Aorta (tissue), 5 donors: ENCODE measurements around the gene SPTBN1. TPM values are rescaled to one million over a fixed set of nuclear protein-coding genes. Genes with fewer than 3 reads are reported as not detected.

ENCODE experiments used
- ATAC-seq: fragments of 200-7000 bp; cut with Tn5 transposase; one replicate; pipeline ENCODE4 v1.9.1; 2022; ENCODE audit warnings: moderate library complexity; ENCODE audit not compliant: low FRiP score
- DNase-seq, 2 donors: peaks; one replicate each; pipeline ENCODE4 v3.0.0-alpha.2; 2020
- H3K27ac ChIP-seq, 2 donors: one replicate each; pipeline ENCODE4 v1.5.1; 2013; ENCODE audit warnings: low read length in 2 of 2, mild to moderate bottlenecking in 2 of 2, moderate library complexity in 2 of 2, control low read depth in 1 of 2, inconsistent platforms in 1 of 2, low read depth in 1 of 2
- H3K27me3 ChIP-seq, 2 donors: one replicate each; pipeline ENCODE4 v1.6.1; 2013; ENCODE audit warnings: control low read depth in 1 of 2, low read length in 1 of 2, mild to moderate bottlenecking in 1 of 2, moderate library complexity in 1 of 2; ENCODE audit not compliant: insufficient read depth in 2 of 2, control insufficient read depth in 1 of 2
- H3K36me3 ChIP-seq, 2 donors: one replicate each; pipeline ENCODE4 v1.6.1; 2013; ENCODE audit warnings: control low read depth in 1 of 2, low read length in 1 of 2, mild to moderate bottlenecking in 1 of 2; ENCODE audit not compliant: insufficient read depth in 2 of 2, control insufficient read depth in 1 of 2
- H3K4me1 ChIP-seq, 2 donors: one replicate each; pipeline ENCODE4 v1.6.1; 2013; ENCODE audit warnings: low read length in 2 of 2, control low read depth in 1 of 2, mild to moderate bottlenecking in 1 of 2, moderate library complexity in 1 of 2; ENCODE audit not compliant: insufficient read depth in 2 of 2, control insufficient read depth in 1 of 2
- H3K4me3 ChIP-seq, 2 donors: one replicate each; pipeline ENCODE4 v1.5.1; 2013; ENCODE audit warnings: low read length in 2 of 2, control low read depth in 1 of 2, mild to moderate bottlenecking in 1 of 2
- H3K9me3 ChIP-seq: one replicate; pipeline ENCODE4 v1.6.1; 2013; ENCODE audit warnings: mild to moderate bottlenecking, low read length; ENCODE audit not compliant: control insufficient read depth
- WGBS, 2 donors: extraction: QIAGEN DNeasy Blood & Tissue Kit; methylation state at CpG; one replicate each; pipeline ENCODE4 v1.1.7; 2013; 5-methylcytosine and 5-hydroxymethylcytosine counted together
- intact Hi-C, 2 donors: fragments of 100-400 bp; cut with DNase I; formaldehyde crosslinking; loops; one replicate each; pipeline versions ENCODE4 v1.14.2 to v1.15.0; 2022
- polyA plus RNA-seq, 2 donors: library from polyadenylated mRNA; stranded (reverse); fragments of 200-250 nt; gene quantifications; one replicate each; pipeline ENCODE4 v1.2.3, GENCODE V29; 2013
- total RNA-seq, 2 donors: library from RNA; stranded (reverse); fragmentation: NEBNext Ultra II Directional; extraction: Animal tissue kit (Norgen Biotek cat#: 25700); gene quantifications; one replicate each; pipeline ENCODE4 v1.2.1, GENCODE V29; 2021
- donor health status: healthy with polysubstance abuse.
- donor health status: Bipolar disorder and iron deficiency.
- donor health status: DM: no; HTN: no; CAD: no.
- donor health status: DM: no; HTN: no; CAD: no.
- donor health status: DM: yes; HTN: yes; CAD: no.

SPTBN1 gene
- total and polyA plus RNA-seq, 4 donors, result 84.9 to 540 (median 218) TPM

DNA sequence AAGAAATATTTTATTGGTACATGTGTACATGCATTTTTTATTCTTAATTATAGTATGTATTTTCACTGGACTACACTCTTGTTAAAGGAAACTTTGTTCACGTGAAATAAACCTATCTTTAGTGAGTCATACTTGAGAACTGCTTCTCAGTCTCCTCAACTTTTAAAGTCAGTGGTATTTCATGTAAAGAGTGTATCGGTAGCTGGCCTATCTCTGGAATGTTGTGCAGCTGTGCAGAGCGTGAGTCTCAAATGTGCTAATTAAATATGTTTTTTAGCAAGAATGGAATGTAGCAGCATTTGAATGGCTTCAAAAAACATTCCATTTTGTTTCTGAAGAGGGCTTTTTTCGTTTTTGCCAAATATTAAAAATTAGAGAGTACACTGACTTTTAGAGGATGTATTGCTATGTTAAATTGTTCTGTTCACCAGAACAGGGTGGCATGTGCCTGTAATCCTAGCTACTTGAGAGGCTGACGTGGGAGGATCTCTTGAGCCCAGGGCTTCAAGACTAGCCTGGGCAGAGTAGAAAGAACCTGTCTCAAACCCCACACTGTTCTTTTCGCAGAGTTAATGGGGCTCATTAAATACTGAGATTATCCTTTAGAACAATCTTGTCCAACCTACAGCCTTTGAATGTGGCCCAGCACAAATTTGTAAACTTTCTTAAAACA, 14.3 kb downstream of the SPTBN1 start:
- WGBS, 2 donors, result 30 to 32% methylated on average over 6 of the region's 6 CpGs
- no peak for DNase-seq

GRCh38 chr2:54471221-54471711, 15.1 kb downstream of the SPTBN1 start:
- H3K36me3 ChIP-seq, result no peaks in the 10 kb centered on the region
- no peaks in the 10 kb centered on the region for H3K27me3 ChIP-seq
- WGBS, 2 donors, result 5 to 9% methylated on average over 1 of the region's 1 CpG
- intact Hi-C loops, result no loop called here
- no peaks in the 10 kb centered on the region for H3K9me3 ChIP-seq
- DNase-seq, result no peak
- peaks cover 0 to 9% of the 10 kb centered on the region in 2 donors for H3K4me1 ChIP-seq
- no peak for ATAC-seq
- no peak overlapping the region for H3K4me3 ChIP-seq
- H3K27ac ChIP-seq, result peak overlapping the region in 1 of 2 donors; percentile 63

More for the DNA sequence above, 14.3 kb downstream of the SPTBN1 start:
- ATAC-seq, result no peak
- Histone ChIP-seq H3K27ac (peak overlapping the region in 1 of 2 donors; percentile 21), H3K4me1 (peaks cover 0 to 9% of the 10 kb centered on the region in 2 donors), H3K27me3 (no peaks in the 10 kb centered on the region), H3K4me3 (no peak overlapping the region), H3K36me3 (no peaks in the 10 kb centered on the region), H3K9me3 (no peaks in the 10 kb centered on the region)
- intact Hi-C loops, result no loop called here

DNA sequence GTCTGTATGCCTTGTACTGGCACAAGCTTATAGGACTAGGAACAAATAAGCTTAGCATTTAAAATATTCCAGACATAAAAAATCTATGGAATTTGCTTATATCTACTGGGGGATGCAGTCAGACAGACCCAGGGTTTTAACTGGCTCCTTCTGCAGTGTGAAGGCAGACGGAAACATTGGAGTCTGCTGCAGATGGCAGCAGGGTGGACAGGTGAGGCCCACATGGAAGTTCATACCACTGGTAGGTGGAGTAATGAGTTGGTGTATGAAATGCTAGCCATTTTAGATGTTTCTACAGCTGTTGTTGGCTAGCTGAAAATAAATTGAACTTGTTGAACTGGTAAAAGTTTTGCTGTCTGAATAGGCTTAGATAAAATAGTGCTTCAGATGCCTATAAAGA, 17.7 kb downstream of the SPTBN1 start:
- peaks cover 0 to 9% of the 10 kb centered on the region in 2 donors for H3K4me1 ChIP-seq
- no peak overlapping the region for H3K4me3 ChIP-seq
- H3K27ac ChIP-seq, result peak overlapping the region in 1 of 2 donors; percentile 38
- WGBS, 2 donors, result 68 to 69% methylated on average over 1 of the region's 1 CpG
- H3K27me3 ChIP-seq, result no peaks in the 10 kb centered on the region
- ATAC-seq (no peak), DNase-seq (no peak)
- intact Hi-C loops, result no loop called here
- H3K36me3 ChIP-seq, result no peaks in the 10 kb centered on the region
- no peaks in the 10 kb centered on the region for H3K9me3 ChIP-seq

- H3K4me1 ChIP-seq, result peaks cover 0 to 5% of the 10 kb centered on the region in 2 donors
- H3K36me3 ChIP-seq, result no peaks in the 10 kb centered on the region
- H3K4me3 ChIP-seq, result no peak overlapping the region
- 56 to 63% methylated on average over 3 of the region's 3 CpGs for WGBS, 2 donors
- intact Hi-C loops, result no loop called here
- no peaks in the 10 kb centered on the region for H3K9me3 ChIP-seq
- ATAC-seq (no peak), DNase-seq (no peak)
- H3K27me3 ChIP-seq, result no peaks in the 10 kb centered on the region
- no peak overlapping the region for H3K27ac ChIP-seq
These were observed 19.2 kb downstream of the SPTBN1 start for GRCh38 chr2:54475285-54475684.

- no peaks in the 10 kb centered on the region for H3K27me3 ChIP-seq
- H3K36me3 ChIP-seq, result no peaks in the 10 kb centered on the region
- no peaks in the 10 kb centered on the region for H3K9me3 ChIP-seq
- peaks cover 0 to 2% of the 10 kb centered on the region in 2 donors for H3K4me1 ChIP-seq
- ATAC-seq, result no peak
- no peak overlapping the region for H3K4me3 ChIP-seq
- no peak overlapping the region for H3K27ac ChIP-seq
- intact Hi-C loops, result no loop called here
- 78 to 97% methylated on average over 5 of the region's 5 CpGs for WGBS, 2 donors
- no peak for DNase-seq
These were observed 19.8 kb downstream of the SPTBN1 start for GRCh38 chr2:54475919-54476318.

- WGBS, 2 donors, result 15 to 25% methylated on average over 2 of the region's 2 CpGs
- no peak overlapping the region for H3K27ac ChIP-seq
- DNase-seq (no peak), ATAC-seq (no peak)
- intact Hi-C loops, result no loop called here
- peaks cover 0 to 2% of the 10 kb centered on the region in 2 donors for H3K4me1 ChIP-seq
- H3K27me3 ChIP-seq, result no peaks in the 10 kb centered on the region
- no peaks in the 10 kb centered on the region for H3K9me3 ChIP-seq
- no peaks in the 10 kb centered on the region for H3K36me3 ChIP-seq
- H3K4me3 ChIP-seq, result no peak overlapping the region
These were observed 20.7 kb downstream of the SPTBN1 start for GRCh38 chr2:54476852-54477251.

- Histone ChIP-seq H3K36me3 (no peaks in the 10 kb centered on the region), H3K27ac (no peak overlapping the region)
- intact Hi-C loops, result no loop called here
These were observed 21.8 kb downstream of the SPTBN1 start for GRCh38 chr2:54477896-54478295.

DNA sequence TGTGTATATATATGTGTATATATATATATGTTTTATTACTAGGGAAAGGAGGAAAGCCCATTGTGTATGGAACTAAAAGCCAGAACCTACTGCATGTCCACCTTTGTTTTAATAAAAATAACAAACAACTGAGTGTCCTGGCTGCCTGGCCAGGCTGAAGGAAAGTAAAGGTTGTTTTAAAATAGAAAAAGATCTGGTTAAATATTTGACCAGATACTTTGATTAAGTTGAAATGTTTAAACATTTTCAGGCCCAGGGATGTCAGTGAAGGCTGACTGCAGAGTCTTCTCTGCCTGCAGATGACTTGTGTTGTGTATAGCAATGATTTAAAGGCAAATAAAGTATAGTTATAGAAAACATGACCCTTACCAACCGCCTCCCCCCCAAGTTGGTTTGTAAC, 22.8 kb downstream of the SPTBN1 start:
- intact Hi-C loops, result no loop called here
- H3K27me3 ChIP-seq, result no peaks in the 10 kb centered on the region
- 93 to 96% methylated on average over 1 of the region's 1 CpG for WGBS, 2 donors
- H3K4me3 ChIP-seq, result no peak overlapping the region
- DNase-seq (no peak), ATAC-seq (no peak)
- no peak overlapping the region for H3K27ac ChIP-seq
- peaks cover 0 to 4% of the 10 kb centered on the region in 2 donors for H3K4me1 ChIP-seq
- H3K36me3 ChIP-seq, result no peaks in the 10 kb centered on the region
- no peaks in the 10 kb centered on the region for H3K9me3 ChIP-seq

More at GRCh38 chr2:54477896-54478295, 21.8 kb downstream of the SPTBN1 start:
- Histone ChIP-seq H3K27me3 (no peaks in the 10 kb centered on the region), H3K4me3 (no peak overlapping the region), H3K4me1 (no peaks in the 10 kb centered on the region), H3K9me3 (no peaks in the 10 kb centered on the region)
- DNase-seq (no peak), ATAC-seq (no peak)
- 93% methylated on average over 4 of the region's 4 CpGs for WGBS, 2 donors

- no peaks in the 10 kb centered on the region for H3K36me3 ChIP-seq
- no peaks in the 10 kb centered on the region for H3K27me3 ChIP-seq
- DNase-seq (no peak), ATAC-seq (no peak)
- peaks cover 0 to 7% of the 10 kb centered on the region in 2 donors for H3K4me1 ChIP-seq
- 86 to 97% methylated on average over 2 of the region's 2 CpGs for WGBS, 2 donors
- no peak overlapping the region for H3K27ac ChIP-seq
- no peak overlapping the region for H3K4me3 ChIP-seq
- H3K9me3 ChIP-seq, result no peaks in the 10 kb centered on the region
- intact Hi-C loops, result no loop called here
These were observed 23.3 kb downstream of the SPTBN1 start for GRCh38 chr2:54479424-54479823.
